Right lobe of liver (tissue), 4 donors: ENCODE data around the gene TBL1Y.

Experiments
- POLR2A ChIP-seq: fragments of 450-650 bp; IDR thresholded peaks from one replicate; pipeline ENCODE4 v1.6.1; 2017; ENCODE audit warnings: antibody characterized with exemption, mild to moderate bottlenecking
- TF ChIP-seq, protein P1 (sequence below), 4 donors: fragments of 200-600 bp in 3 of 4; fragments of 450-650 bp in 1 of 4; IDR thresholded peaks; one replicate each; pipeline versions ENCODE4 v1.5.1 to v1.8.0; 2016 to 2022; ENCODE audit warnings: antibody characterized with exemption in 4 of 4, mild to moderate bottlenecking in 2 of 4
- donor health status: DM: no; HTN: no; CAD: no.
- donor health status: DM: no; HTN: no; CAD: no.
- donor health status: DM: no; HTN: yes; CAD: no.

DNA sequence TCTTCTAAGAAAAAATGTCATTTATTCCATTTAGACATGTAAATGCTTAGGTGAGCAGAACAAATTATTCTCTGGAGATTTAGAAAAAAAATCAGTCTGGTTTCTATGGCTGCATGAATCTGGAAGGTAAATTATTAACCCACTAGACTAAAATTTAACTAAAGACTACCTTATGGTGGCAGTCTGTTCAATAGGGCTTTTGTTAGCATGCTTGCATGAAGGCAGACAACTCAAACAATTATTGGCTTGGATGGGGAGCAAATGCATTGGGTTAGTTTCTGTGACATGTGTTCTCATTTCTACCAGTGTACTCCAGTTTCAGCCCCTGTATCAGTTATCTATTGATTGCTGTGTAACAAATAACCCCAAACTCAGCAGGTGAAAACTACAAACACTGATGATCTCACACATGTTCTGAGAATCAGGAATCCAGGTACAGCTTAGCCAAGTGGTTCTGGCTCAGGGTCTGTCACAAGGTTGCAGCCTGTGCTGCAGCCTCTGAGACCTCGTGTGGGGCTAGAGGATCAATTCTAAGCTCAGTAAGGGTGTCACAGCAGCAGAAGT lies 87.1 kb downstream of the TBL1Y start:
- TF ChIP-seq, protein P1, sequence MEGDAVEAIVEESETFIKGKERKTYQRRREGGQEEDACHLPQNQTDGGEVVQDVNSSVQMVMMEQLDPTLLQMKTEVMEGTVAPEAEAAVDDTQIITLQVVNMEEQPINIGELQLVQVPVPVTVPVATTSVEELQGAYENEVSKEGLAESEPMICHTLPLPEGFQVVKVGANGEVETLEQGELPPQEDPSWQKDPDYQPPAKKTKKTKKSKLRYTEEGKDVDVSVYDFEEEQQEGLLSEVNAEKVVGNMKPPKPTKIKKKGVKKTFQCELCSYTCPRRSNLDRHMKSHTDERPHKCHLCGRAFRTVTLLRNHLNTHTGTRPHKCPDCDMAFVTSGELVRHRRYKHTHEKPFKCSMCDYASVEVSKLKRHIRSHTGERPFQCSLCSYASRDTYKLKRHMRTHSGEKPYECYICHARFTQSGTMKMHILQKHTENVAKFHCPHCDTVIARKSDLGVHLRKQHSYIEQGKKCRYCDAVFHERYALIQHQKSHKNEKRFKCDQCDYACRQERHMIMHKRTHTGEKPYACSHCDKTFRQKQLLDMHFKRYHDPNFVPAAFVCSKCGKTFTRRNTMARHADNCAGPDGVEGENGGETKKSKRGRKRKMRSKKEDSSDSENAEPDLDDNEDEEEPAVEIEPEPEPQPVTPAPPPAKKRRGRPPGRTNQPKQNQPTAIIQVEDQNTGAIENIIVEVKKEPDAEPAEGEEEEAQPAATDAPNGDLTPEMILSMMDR (IDR thresholded peaks at IDR 0.05), result no peak
- TF ChIP-seq POLR2A, result no peak
